ENCODE data around the gene PHACTR1.

Gene PHACTR1

DNA sequence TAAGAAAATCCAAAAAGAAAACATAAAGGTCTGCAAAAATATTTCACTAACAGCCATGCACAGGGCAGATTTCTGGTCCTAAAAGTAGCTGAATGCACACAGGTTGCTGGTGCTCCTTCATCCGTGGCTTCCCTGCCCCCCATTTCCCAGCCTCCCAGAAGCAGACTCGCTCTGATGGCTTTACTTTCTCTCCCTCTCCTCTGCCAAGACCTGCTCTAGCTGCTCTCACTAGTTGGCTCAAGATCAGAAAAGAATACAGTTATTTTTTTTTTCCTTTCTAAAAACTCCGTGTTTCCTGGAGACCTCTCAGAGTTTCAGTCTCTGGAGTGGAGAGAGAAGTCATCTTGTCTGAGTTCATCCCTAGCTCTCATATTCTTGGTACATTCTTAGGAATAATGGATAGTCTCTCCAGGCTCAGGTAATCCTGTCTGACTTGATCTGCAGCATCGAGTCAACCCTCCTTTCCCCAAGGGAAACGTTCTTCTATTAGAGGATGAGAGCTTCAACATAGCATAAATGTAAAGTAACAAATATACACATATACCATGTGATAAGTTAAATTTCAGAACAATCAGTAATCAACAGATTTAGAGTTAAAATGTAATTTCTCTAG lies 397.5 kb downstream of the PHACTR1 start:
- DNase-seq (ENCODE audit: low read depth), result no peak
- no peak overlapping the region for H3K4me3 ChIP-seq (ENCODE audit: low read depth, low read length)
- TF ChIP-seq, protein P1, sequence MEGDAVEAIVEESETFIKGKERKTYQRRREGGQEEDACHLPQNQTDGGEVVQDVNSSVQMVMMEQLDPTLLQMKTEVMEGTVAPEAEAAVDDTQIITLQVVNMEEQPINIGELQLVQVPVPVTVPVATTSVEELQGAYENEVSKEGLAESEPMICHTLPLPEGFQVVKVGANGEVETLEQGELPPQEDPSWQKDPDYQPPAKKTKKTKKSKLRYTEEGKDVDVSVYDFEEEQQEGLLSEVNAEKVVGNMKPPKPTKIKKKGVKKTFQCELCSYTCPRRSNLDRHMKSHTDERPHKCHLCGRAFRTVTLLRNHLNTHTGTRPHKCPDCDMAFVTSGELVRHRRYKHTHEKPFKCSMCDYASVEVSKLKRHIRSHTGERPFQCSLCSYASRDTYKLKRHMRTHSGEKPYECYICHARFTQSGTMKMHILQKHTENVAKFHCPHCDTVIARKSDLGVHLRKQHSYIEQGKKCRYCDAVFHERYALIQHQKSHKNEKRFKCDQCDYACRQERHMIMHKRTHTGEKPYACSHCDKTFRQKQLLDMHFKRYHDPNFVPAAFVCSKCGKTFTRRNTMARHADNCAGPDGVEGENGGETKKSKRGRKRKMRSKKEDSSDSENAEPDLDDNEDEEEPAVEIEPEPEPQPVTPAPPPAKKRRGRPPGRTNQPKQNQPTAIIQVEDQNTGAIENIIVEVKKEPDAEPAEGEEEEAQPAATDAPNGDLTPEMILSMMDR (IDR thresholded peaks at IDR 0.05; ENCODE audit: insufficient read depth, low read depth, low read length, missing control alignments), result no peak

DNA sequence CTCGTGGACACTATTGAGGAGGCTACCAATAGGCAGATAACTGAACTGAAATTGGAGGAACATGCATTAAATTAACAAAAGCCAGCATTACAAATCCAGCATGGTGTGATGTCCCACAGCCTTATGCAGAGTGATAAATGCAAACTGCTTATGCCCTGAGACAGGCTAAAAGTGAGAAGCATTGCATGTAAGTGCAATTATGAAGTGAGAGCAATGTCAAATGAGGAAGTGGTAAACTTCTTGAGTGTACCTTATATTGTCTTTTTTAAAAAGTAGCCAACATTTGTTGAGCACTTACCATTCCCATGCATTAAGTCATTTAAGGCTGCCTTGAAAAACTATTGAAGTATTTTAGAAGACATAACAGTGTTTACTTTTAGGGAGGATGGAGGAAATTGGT lies 399.6 kb downstream of the PHACTR1 start:
- H3K4me3 ChIP-seq (ENCODE audit: low read depth, low read length), result no peak overlapping the region
- TF ChIP-seq, protein P1 (IDR thresholded peaks at IDR 0.05; ENCODE audit: insufficient read depth, low read depth, low read length, missing control alignments), result no peak
- DNase-seq (ENCODE audit: low read depth), result no peak

DNA sequence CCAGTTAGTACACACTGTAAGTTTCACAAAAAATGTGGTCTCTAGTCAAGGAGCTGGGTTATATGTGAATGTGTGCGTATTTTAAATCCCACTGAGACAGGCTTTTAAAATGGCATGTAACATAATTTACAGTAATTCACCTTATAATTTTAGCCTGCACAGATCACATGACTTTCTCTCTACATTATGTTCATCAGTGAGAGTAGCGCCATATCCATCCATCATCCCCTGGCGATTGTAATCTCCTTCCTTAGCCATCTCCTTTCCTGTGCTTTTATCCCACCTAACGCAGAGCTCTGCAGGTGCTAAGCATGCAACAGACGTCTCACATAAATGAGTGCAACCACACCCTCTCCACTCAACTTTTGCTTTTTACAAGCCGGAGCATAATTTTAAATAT lies 401.0 kb downstream of the PHACTR1 start:
- DNase-seq (ENCODE audit: low read depth), result no peak
- no peak overlapping the region for H3K4me3 ChIP-seq (ENCODE audit: low read depth, low read length)
- TF ChIP-seq, protein P1 (IDR thresholded peaks at IDR 0.05; ENCODE audit: insufficient read depth, low read depth, low read length, missing control alignments), result no peak

DNA sequence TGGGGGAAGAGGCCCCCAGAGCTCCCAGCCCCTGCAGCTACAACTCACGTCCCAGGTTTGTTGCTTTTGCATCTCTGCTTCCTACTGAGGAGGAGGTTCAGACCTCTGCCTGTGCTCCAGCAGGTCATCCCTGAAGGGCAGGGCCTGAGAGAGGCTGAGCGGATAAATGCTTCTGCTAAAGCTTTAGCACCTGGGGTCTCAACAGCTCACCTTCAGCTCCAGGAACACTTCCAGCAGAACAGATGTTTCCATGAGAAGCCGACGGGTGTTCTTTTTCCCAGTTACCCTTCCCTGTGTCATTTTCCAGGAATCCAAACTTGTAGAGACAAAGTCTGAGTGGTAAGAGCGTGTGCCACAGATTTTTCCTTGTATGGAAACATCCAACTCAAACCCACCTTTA lies 403.0 kb downstream of the PHACTR1 start:
- no peak for DNase-seq (ENCODE audit: low read depth)
- no peak overlapping the region for H3K4me3 ChIP-seq (ENCODE audit: low read depth, low read length)
- TF ChIP-seq, protein P1 (IDR thresholded peaks at IDR 0.05; ENCODE audit: insufficient read depth, low read depth, low read length, missing control alignments), result no peak

DNA sequence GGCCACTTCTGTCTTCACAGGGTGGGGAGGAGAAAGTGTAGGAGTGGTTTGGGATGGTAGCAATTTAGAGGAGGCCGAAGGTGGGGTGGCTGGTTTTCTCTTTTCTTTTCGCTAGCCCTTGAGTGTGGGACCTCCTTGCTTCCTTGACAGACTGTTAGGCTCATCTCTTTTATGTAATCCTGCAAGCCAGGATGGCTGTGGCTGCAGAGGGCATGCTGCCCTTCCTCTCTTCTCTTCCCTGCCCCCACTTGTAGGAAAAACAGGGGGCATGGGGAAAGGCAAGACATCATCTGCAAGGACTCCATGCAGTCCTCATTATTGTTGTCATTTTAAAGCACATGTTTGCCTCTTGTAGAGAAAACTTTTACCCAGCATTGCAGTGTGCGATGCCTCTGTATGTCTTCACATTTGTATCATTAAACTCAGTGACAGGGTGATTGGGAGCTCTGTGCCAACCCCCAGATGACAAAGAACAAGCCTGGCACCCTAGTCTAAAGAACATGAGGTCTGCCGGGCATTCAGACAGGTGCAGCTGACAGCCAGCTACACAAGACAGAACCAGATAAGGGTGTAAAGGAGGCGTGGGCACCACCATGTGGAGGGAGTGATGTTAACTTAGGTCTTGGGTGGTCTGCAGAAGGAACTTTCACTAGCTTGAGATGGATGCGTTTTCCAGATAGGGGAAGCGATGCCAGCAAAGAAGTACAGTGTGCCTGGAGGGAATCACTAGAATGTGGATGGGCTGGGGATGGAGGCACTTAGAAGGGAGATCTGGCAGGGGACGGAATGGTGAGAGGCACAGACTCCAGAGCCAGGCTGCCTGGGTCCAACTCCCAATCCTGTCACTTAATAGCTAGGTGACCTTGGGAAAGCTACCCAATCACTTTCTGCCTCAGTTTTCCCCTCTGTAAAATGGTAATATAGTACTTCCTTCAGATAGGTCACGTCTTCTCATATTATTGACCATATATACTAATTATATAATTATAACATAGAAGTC lies 404.2 kb downstream of the PHACTR1 start:
- TF ChIP-seq, protein P1 (IDR thresholded peaks at IDR 0.05; ENCODE audit: insufficient read depth, low read depth, low read length, missing control alignments), result no peak
- no peak for DNase-seq (ENCODE audit: low read depth)
- H3K4me3 ChIP-seq (ENCODE audit: low read depth, low read length), result no peak overlapping the region

DNA sequence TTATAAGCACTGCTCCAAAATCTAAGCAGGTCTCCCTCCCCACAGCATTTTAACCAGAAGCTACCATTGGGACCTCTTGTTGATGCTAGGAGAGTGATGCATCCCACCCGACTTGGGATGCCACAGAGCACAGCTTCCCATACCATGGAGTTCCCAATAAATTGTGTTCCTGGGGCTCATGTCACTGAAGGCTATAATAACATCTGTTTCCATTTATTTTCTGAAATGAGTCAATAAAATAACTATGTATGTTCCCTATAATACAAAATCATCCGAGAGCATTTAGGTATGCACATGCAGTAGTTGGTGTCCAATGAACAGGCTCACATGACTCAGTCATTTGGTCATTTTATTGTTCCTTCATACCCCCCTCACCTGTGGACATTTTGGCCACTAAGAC lies 407.6 kb downstream of the PHACTR1 start:
- no peak overlapping the region for H3K4me3 ChIP-seq (ENCODE audit: low read depth, low read length)
- no peak for DNase-seq (ENCODE audit: low read depth)
- TF ChIP-seq, protein P1 (IDR thresholded peaks at IDR 0.05; ENCODE audit: insufficient read depth, low read depth, low read length, missing control alignments), result no peak

All from GM12865 (cell line).